GM19372 (cell line): ENCODE results near the gene SDHAF3.
A peak's percentile ranks its signal among the peaks of the same experiment; 100 is the strongest.
"Not testable (repeated sequence)": the region's sequence is repeated elsewhere in the genome, so short reads cannot be mapped to it uniquely, and the experiment has no call there.

Experiments
- ATAC-seq: cut with Tn5 transposase; IDR thresholded peaks from one replicate; pipeline ENCODE4 v1.9.1; 2021; ENCODE audit warnings: mild to moderate bottlenecking, low read depth, moderate library complexity; ENCODE audit not compliant: unreplicated experiment

SDHAF3 gene

DNA sequence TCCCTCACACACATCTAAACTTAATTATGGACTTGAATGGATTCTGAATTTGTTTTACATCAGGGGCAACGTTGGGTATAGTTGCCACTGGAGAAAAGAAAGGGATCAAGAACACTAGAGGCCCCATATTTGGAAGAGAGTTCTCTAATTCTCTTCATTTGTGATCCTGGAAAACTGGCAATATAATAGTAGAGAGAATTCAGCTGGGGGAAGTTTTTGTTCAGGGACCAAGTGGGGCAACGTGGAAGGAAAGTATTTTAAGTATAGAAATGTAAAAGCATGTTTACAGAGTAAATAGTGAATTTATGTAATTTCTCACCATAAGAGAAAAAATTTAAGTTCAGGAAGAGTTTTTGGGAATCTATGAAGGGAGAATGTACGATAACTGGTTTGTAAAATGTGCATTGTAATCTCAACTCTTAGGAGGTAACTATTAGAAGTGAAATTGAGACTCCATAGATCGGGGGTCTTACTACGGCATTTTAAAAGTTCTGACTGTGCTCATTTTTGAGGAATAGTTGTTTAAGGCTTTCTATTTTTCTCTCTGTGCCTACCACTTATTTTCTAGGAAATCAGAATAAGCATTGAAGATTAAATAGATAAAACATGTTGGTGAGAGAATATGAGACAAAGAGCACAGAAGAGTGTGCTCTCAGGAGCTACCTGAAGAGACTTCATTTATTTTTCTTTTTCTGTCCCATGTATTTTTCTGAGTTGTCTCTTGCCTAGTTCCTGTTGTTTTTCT, 3.4 kb downstream of the SDHAF3 start:
- ATAC-seq: no peak

DNA sequence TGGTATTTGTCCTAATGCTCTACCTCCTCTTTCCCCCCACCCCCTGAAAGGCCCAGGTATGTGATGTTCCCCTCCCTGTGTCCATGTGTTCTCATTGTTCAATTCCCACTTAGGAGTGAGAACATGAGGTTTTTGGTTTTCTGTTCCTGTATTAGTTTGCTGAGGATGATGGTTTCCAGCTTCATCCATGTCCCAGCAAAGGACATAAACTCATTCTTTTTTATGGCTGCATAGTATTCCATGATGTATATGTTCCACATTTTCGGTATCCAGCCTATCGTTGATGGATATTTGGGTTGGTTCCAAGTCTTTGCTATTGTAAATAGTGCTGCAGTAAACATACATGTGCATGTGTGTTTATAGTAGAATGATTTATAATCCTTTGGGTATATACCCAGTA, 5.6 kb downstream of the SDHAF3 start:
- not testable (repeated sequence) for ATAC-seq

- no peak for ATAC-seq
Measured at GRCh38 chr7:97126483-97127171, 9.1 kb downstream of the SDHAF3 start.

- no peak for ATAC-seq
Measured at GRCh38 chr7:97128736-97129135, 11.2 kb downstream of the SDHAF3 start.

- ATAC-seq: no peak
Measured at GRCh38 chr7:97130417-97131139, 13.1 kb downstream of the SDHAF3 start.

DNA sequence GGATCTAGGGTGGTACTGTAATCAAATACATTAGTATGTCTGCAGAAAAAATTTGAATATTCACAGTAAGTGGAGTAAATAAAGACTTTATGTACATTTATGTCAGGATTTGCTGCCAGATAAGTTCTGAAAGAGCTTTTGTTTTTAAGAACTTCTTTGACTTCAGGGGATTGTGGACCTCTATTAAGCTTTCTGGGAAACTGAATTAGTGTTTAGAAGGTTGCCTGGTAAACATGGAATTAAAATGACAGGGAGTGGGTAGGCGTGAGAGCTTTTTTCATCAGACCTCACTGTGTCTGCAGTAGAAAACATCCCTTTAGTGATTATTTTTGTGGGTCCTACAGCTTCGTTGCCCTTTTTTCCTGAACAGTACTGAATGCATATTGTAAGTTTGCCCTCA, 15.7 kb downstream of the SDHAF3 start:
- ATAC-seq: no peak

GRCh38 chr7:97138830-97139229, 21.3 kb downstream of the SDHAF3 start:
- no peak for ATAC-seq

DNA sequence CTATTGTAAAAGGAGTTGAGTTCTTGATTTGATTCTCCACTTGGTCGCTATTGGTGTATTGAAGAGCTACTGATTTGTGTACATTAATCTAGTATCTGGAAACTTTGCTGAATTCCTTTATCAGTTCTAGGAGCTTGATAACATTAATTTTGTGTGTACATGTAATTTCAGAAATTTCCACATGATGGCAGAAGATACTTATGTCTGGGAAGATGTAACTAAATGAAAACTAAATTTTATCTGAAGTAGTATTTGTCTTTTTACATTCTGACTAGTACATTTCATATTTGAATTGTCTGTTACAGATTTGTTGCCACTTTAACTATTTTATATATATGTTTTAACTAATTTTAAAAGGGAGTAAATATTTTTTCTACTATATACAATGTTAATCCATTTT, 27.6 kb downstream of the SDHAF3 start:
- no peak for ATAC-seq

- ATAC-seq: no peak
Measured at GRCh38 chr7:97149843-97150242, 32.3 kb downstream of the SDHAF3 start.

GRCh38 chr7:97155897-97156418, 38.5 kb downstream of the SDHAF3 start:
- ATAC-seq: no peak

- not testable (repeated sequence) for ATAC-seq
Measured at GRCh38 chr7:97159984-97160383, 42.5 kb downstream of the SDHAF3 start.

- ATAC-seq: not testable (repeated sequence)
Measured at GRCh38 chr7:97161609-97162008, 44.1 kb downstream of the SDHAF3 start.

DNA sequence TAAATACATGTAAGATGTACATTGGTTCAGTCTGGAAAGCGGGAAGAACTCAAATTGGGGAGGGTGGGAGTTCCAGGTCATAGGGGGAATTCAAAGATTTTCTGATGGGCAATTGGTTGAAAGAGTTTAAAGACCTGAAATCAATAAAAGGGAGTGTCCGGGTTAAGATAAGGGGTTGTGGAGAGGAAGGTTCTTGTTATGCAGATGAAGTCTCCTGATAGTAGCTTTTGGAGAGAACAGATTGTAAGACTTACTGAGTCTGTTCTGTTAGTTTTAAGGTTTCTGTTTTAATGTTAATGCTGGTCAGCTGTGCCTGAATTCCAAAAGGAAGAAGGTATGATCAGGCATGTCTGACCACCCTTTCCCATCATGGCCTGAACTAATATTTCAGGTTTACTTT, 48.8 kb downstream of the SDHAF3 start:
- ATAC-seq: no peak

DNA sequence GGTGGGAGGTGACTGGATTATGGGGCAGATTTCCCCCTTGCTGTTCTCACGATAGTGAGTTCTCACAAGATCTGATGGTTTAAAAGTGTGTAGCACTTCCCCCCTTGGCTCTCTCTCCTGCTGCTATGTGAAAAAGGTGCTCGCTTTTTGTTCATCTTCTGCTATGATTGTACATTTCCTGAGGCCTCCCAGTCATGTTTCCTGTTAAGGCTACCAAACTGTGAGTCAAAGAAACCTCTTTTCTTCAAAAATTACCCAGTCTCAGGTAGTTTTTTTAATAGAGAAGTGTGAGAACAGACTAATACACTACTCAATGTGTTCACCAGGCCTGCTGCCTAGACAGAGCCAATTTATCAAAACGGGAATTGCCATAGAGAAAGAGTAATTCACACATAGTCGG, 49.7 kb downstream of the SDHAF3 start:
- ATAC-seq: no peak

- ATAC-seq: no peak
Measured at GRCh38 chr7:97167749-97168148, 50.3 kb downstream of the SDHAF3 start.

GRCh38 chr7:97174303-97174702, 56.8 kb downstream of the SDHAF3 start:
- no peak for ATAC-seq

DNA sequence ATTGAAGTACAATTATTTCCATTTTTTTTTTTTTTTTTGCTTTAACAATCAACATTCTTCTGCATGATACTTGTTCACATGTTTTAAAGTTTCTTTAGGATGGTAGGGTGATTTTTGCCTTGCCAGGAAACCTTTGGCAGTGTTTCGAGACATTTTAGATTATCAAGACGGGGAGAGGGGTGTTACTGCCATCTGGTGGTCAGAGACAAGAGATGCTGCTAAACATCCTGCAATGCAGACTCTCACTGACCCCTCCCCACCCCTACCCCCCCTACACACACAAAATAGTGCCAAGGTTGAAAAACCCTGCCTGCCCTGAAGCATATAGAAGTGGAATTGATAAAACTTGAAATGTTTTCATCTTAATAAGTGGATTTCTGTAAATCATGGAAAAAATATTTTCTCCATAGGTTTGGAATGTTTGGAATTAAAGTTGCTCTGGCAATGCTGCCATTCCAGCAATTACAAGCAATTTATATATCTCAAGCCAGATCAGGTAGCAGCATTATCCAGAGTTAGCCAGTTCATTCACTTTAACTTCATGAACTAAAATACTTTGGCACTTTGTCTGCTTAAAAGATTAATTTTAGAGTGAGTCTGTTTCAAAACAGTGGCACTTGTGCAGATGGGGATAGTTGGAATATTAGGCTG, 62.1 kb downstream of the SDHAF3 start:
- peak; percentile 79 for ATAC-seq

DNA sequence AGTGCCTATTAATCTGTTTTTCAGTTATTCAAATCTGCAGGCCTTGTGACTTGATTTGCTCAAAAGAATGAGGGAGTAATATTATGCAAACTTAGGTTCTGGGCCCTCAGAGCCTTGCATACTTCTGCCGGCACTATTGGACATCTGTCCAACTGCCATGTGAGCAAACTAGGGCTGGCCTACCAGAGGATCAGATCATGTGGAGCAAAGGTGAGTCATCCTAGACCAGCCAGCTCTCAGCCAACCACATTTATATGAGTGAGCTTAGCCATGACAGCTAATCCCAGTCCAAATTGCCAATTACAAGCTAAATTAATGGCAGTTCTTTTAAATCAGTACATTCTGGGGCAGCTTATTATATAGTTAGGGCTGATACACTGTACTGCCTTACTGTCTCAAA, 69.6 kb downstream of the SDHAF3 start:
- no peak for ATAC-seq

- not testable (repeated sequence) for ATAC-seq
Measured at GRCh38 chr7:97196174-97196573, 78.7 kb downstream of the SDHAF3 start.

DNA sequence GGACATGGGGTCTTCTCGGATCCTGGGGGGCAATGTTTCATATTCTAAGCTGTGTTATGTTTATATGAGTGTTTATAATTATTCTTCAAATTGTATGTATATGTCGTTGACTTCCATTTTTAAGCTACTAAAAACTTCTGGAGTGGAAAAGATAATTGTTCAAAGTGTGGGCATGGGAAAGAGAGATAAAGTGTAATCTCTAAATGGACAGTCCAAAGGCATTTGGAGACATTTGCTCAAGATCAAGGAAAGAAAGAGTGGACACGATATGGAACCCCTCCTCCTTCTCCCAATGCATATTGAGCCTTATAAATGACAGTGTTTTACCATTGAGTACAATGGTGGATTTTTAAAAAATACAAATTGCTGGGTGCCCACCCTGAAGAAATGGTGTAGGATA, 81.1 kb downstream of the SDHAF3 start:
- ATAC-seq: no peak

DNA sequence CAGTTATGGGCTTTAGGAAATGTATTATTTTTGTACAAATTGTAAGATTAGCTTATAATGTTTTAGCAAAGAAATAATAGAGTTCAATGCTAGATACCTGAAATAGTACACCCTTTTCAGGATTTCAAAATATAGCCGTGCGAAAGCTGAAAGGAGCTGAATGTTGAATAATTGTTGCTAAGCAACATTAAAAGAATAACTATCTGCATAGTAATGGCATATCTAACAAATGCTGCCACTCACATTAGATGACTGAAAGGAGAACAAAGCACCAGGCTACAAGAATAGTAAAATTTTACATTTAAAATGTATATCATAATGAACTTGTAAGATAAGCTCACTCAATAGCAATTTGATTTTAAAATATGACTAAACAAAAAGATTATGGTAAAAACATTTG, 82.5 kb downstream of the SDHAF3 start:
- no peak for ATAC-seq
